ENCODE data around the gene ASMT.
"Not testable (repeated sequence)": the region's sequence is repeated elsewhere in the genome, so short reads cannot be mapped to it uniquely, and the experiment has no call there.

The ASMT gene, protein sequence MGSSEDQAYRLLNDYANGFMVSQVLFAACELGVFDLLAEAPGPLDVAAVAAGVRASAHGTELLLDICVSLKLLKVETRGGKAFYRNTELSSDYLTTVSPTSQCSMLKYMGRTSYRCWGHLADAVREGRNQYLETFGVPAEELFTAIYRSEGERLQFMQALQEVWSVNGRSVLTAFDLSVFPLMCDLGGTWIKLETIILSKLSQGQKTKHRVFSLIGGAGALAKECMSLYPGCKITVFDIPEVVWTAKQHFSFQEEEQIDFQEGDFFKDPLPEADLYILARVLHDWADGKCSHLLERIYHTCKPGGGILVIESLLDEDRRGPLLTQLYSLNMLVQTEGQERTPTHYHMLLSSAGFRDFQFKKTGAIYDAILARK

DNA sequence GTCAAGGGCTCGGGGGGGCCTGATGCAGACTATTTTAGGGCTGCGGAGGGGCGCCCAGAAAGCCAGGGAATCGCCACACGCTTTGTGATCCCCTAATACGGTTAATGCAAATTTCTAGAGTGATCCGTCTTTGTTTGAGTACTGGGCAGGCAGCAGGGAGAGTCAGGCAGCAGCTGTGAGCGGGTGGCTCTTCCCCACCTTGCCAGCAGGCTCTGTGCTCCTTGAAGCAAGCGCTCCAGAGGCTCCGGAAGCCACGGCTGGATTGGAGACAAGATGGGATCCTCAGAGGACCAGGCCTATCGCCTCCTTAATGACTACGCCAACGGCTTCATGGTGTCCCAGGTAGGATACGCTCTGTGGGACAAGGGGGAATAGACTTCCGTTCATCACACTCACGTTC is at the start of gene ASMT:
ASMT (plus strand) TSS at position 133 of the 400 bp plus-strand sequence; CDS start at position 274, 141 bp downstream.
- no peak for DNase-seq (ENCODE audit: low spot score)

DNA sequence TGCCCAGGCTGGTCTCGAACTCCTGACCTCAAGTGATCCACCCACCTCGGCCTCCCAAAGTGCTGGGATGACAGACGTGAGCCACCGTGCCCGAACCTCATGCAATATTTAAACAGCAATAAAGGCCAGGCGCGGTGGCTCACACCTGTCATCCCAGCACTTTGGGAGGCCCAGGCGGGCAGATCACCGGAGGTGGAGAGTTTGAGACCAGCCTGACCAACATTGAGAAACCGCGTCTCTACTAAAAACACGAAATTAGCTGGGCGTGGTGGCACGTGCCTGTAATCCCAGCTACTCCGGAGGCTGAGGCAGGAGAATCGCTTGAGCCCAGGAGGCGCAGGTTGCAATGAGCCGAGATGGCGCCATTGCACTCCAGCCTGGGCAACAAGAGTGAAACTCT is 40.7 kb upstream of the ASMT start:
- not testable (repeated sequence) for DNase-seq (ENCODE audit: low spot score)

DNA sequence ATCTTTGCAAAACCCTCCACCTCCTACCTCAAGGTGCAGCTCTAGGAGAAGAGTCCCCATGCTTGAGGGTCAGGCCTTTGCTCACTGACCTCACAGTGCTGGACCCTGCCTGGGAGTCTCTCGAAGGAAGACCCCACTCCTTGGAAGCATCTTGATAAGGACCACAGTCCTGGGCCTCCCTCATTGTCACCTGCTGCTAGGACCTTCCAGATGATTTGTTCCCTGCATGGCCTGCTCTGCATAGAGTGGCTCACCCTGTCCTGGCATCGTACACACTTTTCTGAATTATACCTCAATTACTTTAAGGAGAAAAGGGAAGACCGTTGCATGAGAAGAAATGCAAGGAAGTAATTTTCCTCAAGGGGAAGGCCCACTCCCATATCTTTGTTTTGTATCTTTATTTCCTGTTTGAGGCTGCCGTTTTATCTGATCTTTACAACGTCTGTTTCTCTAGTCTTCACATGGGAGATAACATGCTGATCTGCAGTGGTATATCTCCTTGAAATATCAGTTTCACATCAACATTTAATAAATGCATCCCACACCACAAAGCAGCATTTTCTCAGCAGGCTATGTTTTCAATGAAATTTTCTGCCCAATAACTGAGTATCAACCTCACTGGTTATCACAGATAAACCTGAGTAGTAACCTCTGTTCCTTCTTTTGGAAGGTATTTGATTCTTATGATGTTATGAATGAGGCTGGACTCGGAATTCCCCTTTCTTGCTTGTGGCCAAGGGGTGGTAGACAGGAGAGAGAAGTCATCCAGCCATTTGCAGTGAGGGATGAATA is 38.5 kb upstream of the ASMT start:
- no peak for DNase-seq (ENCODE audit: low spot score)

DNA sequence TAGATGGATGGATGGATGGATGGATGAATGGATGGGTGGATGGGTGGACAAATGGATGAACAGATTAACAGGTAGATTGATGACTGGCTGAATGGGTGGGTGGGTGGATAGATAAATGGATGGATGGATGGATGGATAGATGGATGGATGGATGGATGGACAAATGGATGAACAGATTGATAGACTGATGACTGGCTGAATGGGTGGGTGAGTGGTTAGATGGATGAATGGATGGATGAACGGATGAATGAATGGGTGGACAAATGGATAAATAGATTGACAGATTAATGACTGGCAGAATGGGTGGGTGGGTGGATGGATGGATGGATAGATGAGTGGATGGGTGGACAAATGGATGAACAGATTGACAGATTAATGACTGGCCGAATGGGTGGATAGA is 37.0 kb upstream of the ASMT start:
- DNase-seq (ENCODE audit: low spot score) = no peak

DNA sequence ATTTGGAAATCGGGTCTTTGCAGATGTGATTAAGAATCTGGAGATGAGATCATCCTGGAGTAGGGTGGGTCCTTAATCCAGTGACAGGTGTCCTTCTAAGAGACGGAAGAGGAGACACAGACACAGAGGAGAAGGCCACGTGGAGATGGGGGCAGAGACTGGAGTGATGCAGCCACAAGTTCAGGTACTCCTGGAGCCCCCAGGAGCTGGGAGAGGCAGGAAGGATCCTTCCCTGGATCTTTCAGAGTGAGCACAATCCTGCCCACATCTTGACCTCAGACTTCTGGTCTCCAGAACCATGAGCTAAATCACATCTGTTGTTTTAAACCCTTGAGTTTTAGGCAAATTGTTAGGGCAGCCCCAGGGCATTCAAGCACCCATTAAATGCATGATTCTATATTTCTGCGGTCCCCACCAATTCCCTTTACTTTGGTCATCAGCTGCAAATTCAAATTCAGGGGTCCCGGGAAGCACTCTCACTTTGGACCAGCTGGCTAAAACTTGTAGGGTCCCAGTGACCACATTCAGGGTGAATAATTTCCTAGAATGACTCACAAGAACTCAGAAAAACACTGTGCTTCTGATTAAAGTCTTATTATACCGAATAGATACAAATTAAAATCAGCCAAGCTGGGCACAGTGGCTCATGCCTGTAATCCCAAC is 36.2 kb upstream of the ASMT start:
- DNase-seq (ENCODE audit: low spot score) = no peak

DNA sequence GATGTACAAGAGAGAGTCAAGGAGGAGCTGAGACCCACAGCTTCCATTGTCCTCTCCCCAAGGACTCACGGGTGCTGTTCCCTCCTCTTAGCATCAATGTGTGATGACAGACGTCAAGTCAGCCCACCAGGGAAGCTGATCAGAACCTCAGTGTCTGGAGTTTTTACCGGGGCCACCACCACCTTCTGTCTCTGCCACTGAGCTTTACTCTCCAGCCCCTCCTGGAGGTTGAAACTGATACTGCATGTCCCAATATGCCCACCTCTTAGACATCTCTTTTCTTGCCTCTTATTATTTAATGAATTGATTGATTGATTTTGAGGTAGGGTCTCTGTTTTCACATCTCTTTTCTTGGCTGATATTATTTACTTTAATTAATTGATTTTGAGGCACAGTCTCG is 33.7 kb upstream of the ASMT start:
- DNase-seq (ENCODE audit: low spot score) = peak; percentile 58

DNA sequence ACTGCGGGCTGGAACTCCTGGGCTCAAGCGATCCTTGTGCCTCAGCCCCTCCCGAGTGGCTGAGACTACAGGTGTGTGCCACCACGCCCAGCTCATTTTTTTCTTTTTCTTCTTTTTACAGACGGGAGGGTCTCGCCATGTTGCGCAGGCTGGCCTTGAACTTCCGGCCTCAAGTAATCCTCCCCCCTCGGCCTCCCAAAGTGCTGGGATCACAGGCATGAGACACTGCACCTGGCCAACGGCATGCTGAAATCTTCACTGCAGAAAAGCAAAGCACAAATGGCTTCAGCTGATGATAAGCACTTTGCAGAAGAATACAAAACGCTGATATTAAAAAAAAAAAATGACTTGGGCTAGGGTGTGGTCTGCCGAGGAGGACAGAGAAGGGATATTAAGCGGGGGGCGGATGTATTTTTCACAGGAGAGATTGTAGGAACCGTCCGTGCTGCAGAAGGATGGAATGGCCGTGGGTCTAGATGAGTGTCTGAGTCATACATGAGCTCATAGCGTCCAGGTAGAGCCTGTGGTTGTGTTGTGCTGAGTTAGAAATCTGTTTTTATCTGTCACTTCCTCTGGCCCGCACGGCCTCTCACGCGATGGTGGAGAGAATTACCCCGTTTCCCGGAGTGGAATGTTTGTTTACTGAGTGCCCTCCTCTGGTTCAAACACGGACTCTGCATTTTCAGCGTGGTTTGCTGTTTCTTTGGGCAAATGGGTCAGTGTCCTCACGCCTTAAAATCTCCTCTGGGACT is 32.0 kb upstream of the ASMT start:
- DNase-seq (ENCODE audit: low spot score) = no peak

DNA sequence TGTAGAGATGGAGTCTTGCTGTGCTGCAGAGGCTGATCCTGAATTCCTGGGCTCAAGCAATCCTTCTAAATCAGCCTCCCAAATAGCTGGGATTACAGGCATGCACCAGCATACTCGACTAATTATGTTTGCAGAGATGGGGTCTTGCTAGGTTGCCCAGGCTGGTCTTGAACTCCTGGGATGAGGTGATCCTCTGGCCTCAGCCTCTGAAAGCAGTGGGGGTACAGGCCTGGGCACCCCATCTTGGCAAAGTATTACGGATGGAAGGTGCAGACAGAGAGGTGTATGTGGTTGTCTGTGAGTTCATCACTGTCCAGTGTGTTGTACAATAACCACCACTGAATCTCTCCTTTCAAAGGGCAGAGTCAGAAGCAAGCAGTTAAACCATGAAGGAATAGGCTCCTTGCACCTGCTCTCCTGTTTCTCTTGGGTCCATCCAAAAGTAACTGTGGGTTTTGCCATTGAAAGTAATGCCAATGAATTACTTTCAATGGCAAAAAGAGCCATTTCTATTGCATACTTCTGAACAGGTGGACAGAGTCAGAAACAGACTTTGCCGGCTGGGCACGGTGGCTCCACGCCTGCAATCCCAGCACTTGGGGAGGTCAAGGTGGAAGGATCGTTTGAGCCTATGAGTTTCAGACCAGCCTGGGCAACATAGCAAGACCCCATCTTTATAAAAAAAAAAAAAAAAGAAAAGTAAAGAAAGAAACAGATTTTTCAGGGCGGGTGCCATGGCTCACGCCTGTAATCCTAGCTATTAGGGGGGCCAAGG is 30.4 kb upstream of the ASMT start:
- DNase-seq (ENCODE audit: low spot score) = no peak

DNA sequence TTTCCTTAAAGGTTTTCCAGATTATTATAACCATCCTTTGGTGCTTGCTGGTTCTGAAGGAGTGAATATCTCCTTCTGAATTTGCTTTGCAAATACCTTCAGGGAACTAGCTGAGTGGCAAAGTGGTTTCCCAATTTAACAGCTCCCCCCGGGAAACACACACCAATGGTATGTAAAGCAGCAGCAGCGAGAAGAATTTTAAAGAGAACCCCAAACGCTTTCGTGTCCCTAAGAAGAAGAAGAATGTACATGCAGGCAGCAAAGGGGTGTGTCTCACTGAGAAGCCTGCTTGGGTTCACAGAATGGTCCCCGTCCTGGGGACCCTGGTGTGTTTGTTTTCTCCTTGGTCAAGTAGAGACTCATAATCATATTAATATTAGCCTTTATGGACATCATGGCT is 27.7 kb upstream of the ASMT start:
- DNase-seq (ENCODE audit: low spot score) = no peak

DNA sequence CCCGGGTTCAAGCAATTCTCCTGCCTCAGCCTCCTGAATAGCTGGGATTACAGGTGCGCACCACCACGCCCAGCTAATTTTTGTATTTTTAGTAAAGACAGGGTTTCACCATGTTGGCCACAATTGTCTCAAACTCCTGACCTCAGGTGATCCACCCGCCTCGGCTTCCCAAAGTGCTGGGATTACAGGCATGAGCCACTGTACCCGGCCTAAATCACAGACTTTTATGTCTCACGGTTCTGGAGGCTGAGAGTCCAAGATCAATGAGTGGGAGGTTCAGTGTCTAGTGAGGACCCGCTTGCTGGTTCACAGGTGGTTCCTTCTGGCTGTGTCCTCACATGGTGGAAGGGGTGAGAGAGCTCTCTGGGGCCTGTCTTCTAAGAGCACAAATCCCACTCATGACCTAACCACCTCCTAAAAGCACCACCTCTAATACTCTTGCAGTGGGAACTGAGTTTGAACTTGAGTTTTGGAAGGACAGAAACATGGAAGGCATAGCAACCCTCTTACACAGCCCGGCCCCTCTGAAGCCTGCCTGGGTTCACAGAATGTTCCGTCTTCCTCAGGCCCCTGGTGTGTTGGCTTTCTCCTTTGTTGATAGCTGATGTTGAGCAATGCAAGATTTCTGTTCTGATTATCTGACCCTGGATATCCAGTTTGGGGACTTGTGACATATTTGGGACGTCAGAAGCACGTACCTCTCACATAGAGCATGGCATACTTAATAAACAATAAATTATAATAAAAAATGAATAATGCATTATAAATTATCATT is 25.3 kb upstream of the ASMT start:
- no peak for DNase-seq (ENCODE audit: low spot score)

DNA sequence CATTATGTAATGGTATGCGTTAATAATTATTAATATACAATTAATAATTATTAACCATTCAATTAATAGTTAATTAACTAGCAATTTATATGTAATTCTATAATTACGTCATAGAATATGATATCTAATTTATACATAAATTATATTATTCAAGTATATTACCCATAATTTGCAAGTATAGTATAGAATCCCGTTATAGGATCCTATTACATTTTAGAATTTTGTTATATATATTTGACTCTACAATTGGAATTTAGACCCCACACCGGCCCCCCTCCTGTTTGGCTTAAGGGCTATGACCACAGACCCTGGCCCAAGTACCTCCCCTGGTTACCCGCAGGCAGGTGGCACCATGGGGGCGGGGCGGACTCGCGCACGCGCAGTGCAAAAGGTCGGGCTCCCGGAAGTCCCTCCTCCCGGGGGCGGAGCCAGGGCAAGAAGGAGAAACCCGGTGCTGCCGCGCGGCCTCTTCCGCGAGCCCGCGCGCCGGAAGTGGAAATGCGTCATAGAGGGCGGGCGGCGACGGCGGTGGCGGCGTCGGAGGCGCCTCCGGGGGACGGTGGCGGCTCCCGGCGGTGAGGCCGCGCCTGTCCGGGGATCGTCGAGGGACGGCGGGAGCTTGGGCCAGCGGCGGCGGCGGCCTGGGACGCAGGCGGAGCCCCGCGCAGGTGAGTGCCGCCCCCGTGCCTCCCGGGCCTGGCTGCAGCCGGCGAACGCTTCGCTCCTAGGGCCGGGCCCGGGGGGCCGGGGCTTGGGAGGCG is 23.6 kb upstream of the ASMT start, which contains the start of gene AKAP17A:
AKAP17A (plus strand) TSS at position 503 of the 761 bp plus-strand sequence. CDS start 1,859 bp downstream, outside the sequence.
- peak; percentile 96 for DNase-seq (ENCODE audit: low spot score)

DNA sequence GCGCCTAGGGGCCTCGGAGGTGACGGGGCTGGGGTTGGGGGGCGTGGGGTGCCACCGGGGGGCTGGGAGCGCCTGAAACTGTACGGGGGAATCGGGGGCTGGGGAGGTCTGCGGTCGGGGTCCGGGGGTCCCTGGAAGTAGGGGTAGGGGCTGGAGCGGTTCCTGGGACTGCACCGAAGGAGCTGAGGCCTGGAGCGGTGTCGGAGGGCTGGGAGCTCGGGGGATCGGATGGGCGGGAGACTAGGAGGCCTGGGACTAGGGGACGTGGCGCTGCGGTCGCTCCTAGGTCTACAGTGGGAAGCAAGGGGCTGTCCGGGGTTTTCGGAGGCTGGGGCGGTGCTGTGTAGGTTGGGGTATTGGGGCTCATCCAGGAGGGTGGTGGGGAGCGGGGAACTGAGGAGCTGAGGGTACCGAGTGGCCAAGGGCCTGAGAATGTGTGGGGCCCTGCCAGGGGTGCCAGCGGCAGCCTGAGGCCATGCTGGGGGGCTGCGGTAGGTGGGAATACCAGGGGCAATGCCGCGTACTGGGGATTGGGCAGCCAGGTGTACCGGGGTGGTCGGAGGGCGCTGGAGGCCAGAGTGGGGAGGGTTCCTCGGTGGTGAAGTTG is 22.9 kb upstream of the ASMT start:
- DNase-seq (ENCODE audit: low spot score) = peak; percentile 7

DNA sequence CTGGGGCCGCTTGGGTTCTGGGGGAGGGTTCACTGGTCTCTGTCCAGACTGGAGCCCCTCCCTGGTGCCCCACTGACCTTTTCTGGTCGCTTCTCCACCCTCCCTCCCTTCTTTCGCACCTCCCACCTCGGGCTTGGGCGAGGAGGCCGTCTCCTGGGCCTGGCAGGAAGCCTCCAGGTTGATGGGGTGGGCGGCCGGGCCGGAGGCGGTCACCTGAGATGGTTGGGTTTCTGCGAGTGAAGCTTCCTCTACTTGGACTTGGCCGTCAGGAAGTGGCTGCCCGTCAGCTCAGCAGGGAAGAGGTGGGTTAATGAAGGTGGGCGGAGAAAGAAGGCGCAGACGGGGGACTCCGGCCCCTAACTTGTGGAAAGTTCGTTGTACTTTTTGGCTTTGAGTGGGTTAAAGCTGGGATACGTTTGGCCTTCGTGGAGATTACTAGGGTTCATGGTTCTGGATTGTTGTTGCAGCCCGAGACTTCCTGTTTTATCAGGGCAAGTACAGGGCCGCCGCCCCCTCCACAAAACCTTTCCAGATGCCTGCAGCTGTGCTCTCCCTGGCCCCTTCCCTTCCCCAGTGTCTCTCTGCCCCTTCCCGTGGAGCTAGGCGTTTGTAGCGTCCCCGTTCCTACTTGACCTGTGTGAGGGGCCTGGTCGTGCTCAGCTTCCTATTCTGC is 22.3 kb upstream of the ASMT start:
- no peak for DNase-seq (ENCODE audit: low spot score)

DNA sequence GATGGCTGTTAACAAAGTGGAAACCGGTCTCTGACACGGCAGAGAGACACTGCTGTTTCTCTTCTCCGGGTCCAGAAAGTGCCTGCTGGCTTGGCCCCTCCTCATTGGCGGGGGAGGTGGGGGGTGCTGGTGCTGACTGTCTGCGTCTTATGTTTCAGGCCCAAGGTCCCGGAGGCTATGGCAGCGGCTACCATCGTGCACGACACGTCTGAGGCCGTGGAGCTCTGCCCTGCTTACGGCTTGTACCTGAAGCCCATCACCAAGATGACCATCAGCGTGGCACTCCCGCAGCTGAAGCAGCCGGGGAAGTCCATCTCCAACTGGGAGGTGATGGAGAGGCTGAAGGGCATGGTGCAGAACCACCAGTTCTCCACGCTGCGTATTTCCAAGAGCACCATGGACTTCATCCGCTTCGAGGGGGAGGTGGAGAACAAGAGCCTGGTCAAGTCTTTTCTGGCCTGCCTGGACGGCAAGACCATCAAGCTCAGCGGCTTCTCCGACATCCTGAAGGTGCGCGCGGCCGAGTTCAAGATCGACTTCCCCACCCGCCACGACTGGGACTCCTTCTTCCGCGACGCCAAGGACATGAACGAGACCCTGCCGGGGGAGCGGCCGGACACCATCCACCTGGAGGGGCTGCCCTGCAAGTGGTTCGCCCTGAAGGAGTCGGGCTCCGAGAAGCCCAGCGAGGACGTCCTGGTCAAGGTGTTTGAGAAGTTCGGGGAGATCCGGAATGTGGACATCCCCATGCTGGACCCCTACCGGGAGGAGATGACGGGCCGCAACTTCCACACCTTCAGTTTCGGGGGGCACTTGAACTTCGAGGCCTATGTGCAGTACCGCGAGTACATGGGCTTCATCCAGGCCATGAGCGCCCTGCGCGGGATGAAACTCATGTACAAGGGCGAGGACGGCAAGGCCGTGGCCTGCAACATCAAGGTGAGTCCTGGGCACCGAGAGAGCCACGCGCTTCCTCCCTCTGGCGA is 21.3 kb upstream of the ASMT start:
- no peak for DNase-seq (ENCODE audit: low spot score)

DNA sequence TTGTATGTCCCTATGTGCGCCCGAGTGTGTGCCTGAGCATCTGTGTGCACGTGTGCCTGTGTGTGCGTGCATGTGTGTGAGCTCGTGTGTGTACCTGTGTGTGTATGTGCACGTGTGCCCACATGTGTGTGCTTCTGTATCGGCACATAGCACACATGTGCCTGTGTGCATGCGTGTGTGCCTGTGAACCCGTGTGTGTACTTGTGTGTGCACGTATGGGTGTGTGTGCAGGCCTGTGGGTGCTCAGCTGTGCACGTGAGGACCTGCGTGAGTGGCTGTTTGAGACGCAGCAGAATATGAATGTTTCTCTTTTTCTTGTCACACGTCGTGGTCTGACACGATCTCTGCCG is 19.2 kb upstream of the ASMT start:
- no peak for DNase-seq (ENCODE audit: low spot score)

DNA sequence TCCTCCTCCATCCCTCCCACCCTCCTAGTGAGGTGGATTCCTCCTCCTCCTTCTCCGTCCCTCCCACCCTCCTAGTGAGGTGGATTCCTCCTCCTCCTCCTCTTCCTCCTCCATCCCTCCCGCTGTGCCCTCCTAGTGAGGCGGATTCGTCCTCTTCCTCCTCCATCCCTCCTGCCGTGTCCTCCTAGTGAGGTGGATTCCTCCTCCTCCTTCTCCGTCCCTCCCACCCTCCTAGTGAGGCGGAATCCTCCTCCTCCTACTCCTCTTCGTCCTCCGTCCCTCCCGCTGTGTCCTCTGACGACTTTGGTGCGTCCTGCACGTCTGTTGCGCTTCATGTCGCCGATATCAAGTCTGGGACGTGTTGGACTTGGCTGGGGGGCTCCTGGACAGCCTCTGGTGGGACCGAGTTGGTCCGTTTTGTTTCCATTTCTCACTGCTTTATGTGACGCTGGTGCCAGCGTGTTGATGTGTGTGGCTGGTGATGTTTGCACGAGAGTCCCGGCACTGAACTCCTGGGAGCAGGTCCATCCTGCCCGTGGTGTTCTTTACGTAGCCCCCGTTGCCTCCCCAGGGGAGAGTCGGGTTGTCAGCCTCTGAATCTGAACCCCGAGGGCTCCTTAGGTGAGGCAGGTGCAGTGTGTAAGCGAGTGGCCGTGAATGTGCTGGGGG is 18.0 kb upstream of the ASMT start:
- no peak for DNase-seq (ENCODE audit: low spot score)

Measured in hematopoietic multipotent progenitor cell treated with erythropoietin and hydrocortisone succinate and interleukin-3 and kit ligand, for 17 days (in vitro differentiated cells).